ENCODE results near the gene LRRC8B.

LRRC8B gene

DNA sequence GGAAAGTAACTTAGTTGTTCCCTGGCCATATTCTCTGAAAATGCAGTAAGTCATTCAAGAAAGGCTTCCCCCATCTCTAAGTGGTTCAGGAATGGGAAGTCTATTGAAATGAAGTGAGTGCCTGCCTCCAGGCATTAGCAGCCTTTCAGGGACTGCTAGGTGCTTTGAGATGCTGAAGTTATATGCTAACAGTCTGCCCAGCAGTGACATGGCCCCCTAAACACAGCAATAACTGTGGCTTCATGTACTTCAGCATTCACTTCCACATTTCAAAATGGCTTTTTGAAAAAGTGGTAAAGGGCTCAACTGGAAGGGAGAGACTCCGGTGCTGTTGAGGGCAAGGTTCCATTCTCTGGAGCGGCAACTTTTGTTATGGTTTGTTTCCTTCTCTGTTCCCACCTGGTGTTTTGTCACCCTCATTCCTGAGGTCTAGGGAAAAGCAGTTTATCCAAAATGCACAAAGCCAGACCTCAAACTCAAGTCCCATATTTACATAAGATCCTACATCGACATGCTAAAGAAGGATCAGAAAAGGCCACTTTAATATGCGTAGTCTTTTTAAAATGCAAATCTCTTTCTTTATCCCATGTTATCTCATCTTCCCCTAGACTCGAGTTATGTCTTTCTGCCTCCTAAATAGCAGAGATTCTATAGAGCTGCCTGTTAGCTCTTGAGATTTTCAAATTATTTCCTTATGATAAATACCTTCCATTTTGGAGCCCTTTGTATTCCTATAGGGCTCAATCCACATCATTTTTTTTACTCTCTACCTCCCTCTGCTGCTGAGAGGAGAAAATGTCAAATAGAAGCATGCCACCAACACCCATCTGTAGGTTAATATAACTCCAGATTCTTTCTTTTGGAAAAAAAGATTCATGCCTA lies 74.1 kb downstream of the LRRC8B start:
- DNase-seq (ENCODE audit: low read depth, low spot score) = peak; percentile 46
- TF ChIP-seq, protein P1, sequence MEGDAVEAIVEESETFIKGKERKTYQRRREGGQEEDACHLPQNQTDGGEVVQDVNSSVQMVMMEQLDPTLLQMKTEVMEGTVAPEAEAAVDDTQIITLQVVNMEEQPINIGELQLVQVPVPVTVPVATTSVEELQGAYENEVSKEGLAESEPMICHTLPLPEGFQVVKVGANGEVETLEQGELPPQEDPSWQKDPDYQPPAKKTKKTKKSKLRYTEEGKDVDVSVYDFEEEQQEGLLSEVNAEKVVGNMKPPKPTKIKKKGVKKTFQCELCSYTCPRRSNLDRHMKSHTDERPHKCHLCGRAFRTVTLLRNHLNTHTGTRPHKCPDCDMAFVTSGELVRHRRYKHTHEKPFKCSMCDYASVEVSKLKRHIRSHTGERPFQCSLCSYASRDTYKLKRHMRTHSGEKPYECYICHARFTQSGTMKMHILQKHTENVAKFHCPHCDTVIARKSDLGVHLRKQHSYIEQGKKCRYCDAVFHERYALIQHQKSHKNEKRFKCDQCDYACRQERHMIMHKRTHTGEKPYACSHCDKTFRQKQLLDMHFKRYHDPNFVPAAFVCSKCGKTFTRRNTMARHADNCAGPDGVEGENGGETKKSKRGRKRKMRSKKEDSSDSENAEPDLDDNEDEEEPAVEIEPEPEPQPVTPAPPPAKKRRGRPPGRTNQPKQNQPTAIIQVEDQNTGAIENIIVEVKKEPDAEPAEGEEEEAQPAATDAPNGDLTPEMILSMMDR (IDR thresholded peaks at IDR 0.05; ENCODE audit: low read depth, low read length) = peak; percentile 64
- H3K4me3 ChIP-seq (ENCODE audit: low read depth, low read length) = no peak overlapping the region
- in situ Hi-C loops (cut with HindIII; ENCODE audit: low sequenced_read_pairs) = no loop called here

DNA sequence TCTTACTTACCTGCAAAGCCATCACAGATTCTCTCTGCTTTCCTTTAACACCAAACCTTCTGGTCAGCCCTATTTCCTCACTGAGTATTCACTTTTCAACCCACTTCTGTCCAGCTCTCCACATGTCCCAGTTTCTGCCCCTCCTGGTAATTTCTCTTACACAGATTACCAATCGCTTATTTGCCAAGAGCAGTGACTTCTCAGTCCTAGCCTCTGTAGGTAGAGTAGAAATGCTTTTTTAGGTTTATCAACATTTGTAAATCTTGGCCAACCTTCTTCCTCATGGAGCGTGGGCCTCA lies 74.7 kb downstream of the LRRC8B start:
- no peak for DNase-seq (ENCODE audit: low read depth, low spot score)
- in situ Hi-C loops (cut with HindIII; ENCODE audit: low sequenced_read_pairs) = no loop called here
- TF ChIP-seq, protein P1 (IDR thresholded peaks at IDR 0.05; ENCODE audit: low read depth, low read length) = no peak
- no peak overlapping the region for H3K4me3 ChIP-seq (ENCODE audit: low read depth, low read length)

DNA sequence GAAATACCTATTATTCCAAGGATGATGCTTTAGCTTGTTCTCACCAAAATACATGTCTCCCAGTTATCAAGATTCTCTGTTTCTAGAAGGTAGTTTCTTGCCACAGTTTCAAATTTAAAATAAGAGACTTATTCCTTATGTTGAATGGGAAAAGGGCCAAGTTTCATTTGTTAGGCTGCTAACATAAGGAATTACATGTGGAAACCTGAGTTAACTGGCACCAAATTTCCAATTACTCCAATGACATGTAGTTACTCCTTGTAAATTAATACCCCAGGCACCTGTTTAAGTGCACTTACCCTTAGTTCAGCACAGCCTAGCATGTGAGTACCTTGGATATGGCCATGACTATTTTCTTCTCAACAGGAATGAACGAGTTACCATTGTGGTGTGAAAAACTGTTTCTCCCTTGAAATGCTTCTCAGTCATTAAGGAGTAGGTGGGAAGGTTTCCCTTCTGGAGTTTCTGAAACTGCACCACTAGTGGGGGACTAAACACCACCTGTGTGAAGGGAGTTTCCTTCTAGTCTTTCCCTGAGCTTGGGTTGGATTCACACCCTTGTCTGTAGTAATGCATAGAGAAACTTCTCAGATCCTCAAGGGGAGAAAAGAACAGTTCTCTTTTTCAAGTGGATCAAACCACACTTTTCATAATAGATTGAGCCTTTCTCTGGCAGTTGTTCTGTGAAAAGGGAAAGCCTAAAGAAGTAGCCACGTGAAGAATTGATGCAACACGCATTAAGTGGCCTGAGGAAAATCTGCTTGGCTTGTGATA lies 76.0 kb downstream of the LRRC8B start:
- TF ChIP-seq, protein P1 (IDR thresholded peaks at IDR 0.05; ENCODE audit: low read depth, low read length) = no peak
- no peak for DNase-seq (ENCODE audit: low read depth, low spot score)
- in situ Hi-C loops (cut with HindIII; ENCODE audit: low sequenced_read_pairs) = no loop called here
- H3K4me3 ChIP-seq (ENCODE audit: low read depth, low read length) = no peak overlapping the region

DNA sequence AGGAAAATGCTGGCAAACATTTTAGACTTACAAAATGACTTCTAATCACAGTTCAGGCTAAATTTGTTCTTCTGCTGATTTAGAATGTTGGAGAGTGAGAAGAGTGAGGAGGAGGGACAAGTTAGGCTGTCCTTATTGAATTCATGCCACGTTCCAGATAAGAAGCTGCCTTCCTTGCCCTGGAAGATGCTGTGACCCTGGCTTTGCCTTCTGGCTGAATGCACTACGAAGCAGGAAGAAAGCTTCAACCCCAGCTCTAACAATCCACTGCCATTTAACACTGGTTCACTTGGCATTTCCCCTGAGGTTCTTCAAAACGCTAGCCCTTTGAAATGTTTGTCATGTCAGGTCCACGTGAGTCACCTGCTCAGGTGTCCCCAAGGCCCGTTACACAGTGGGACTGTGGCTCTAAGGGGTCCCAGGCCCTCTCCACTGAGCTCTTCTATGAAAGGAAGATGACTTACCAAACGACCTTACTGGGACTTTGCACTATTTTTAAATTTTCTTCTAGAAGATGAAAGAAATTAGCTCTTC lies 78.3 kb downstream of the LRRC8B start:
- no peak for DNase-seq (ENCODE audit: low read depth, low spot score)
- in situ Hi-C loops (cut with HindIII; ENCODE audit: low sequenced_read_pairs) = no loop called here

DNA sequence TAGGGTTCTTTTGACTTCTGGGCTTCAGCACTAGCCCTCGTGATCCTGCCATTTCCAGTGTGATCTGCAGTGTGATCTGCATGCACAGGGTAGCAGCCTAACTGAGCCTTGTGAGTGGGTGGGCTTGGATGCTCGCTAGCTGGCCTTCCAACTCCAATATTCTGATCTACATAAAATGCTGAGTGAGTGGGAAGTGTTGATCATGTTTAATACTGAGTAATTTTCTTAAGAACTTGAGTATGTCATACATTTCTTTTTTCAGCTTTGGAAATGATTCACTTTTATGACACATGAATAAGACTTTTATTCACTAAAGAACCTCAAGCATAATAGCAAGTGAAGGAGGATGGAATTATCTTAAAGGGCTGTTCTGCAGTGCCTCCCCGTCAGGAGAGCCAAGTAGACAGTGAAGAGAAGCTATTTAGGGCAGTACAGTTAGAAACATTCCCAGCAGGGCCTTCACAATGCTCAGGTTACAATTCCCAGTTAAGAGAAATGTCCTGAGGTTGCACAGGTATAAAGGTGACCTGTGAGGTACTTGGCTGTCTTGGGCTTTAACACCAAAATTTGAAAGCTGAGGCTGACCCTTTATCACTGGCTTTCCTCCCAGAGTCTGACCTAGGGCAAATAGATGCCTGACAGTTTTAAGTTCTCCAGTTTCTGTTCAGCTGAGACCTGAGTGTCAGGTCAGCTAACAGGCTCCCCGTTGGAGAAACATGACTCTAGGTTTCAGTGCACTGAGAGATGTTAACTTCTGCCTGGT lies 79.2 kb downstream of the LRRC8B start:
- H3K4me3 ChIP-seq (ENCODE audit: low read depth, low read length) = no peak overlapping the region
- TF ChIP-seq, protein P1 (IDR thresholded peaks at IDR 0.05; ENCODE audit: low read depth, low read length) = no peak
- no peak for DNase-seq (ENCODE audit: low read depth, low spot score)
- in situ Hi-C loops (cut with HindIII; ENCODE audit: low sequenced_read_pairs) = no loop called here

More for the DNA sequence above, 78.3 kb downstream of the LRRC8B start:
- H3K4me3 ChIP-seq (ENCODE audit: low read depth, low read length) = no peak overlapping the region
- TF ChIP-seq, protein P1 (IDR thresholded peaks at IDR 0.05; ENCODE audit: low read depth, low read length) = no peak

DNA sequence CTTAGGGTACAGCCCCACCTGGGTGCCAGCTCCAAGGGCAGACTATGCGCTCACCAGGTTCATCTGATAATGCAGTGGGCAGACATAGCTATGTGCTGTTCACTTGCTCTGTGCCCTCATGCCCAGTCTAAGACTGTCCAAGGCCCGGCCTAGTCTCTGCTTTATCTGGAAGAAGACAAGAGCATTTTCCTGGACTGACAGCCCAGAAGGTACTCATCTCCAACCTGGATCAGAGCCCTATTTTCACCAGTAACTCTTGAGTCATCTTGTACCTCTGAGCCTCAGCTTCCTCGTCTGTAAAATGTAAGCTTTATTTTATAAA lies 79.7 kb downstream of the LRRC8B start:
- no peak for DNase-seq (ENCODE audit: low read depth, low spot score)
- no peak overlapping the region for H3K4me3 ChIP-seq (ENCODE audit: low read depth, low read length)
- in situ Hi-C loops (cut with HindIII; ENCODE audit: low sequenced_read_pairs) = no loop called here
- TF ChIP-seq, protein P1 (IDR thresholded peaks at IDR 0.05; ENCODE audit: low read depth, low read length) = no peak

Measured in astrocyte of the spinal cord (primary cell).